ENCODE measurements around the gene KCNMB2.
"Not testable (repeated sequence)": the region's sequence is repeated elsewhere in the genome, so short reads cannot be mapped to it uniquely, and the experiment has no call there.

Gene KCNMB2

GRCh38 chr3:178856804-178857203 lies 320.6 kb downstream of the KCNMB2 start:
- Histone ChIP-seq H3K36me3 (no peaks in the 10 kb centered on the region), H3K4me1 (ENCODE audit: control insufficient read depth in 1 of 2, insufficient read depth in 1 of 2, low read depth in 1 of 2, low read length in 1 of 2) (no peaks in the 10 kb centered on the region), H3K27ac (no peak overlapping the region), H3K9me3 (no peaks in the 10 kb centered on the region), H3K27me3 (no peaks in the 10 kb centered on the region), H3K4me3 (ENCODE audit: low read depth in 1 of 2, low read length in 1 of 2) (no peak overlapping the region)
- TF ChIP-seq CTCF (IDR thresholded peaks at IDR 0.05) = no peak

- no peak overlapping the region for H3K4me3 ChIP-seq (ENCODE audit: low read depth in 1 of 2, low read length in 1 of 2)
- no peaks in the 10 kb centered on the region for H3K9me3 ChIP-seq
- no peaks in the 10 kb centered on the region for H3K27me3 ChIP-seq
- TF ChIP-seq CTCF (IDR thresholded peaks at IDR 0.05) = no peak
- H3K27ac ChIP-seq = no peak overlapping the region
- no peaks in the 10 kb centered on the region for H3K4me1 ChIP-seq (ENCODE audit: control insufficient read depth in 1 of 2, insufficient read depth in 1 of 2, low read depth in 1 of 2, low read length in 1 of 2)
- no peaks in the 10 kb centered on the region for H3K36me3 ChIP-seq
These were observed 323.1 kb downstream of the KCNMB2 start for GRCh38 chr3:178859386-178859785.

GRCh38 chr3:178859900-178860436 lies 323.7 kb downstream of the KCNMB2 start:
- H3K27ac ChIP-seq; H3K9me3 ChIP-seq; H3K4me3 ChIP-seq (ENCODE audit: low read depth in 1 of 2, low read length in 1 of 2); H3K36me3 ChIP-seq; H3K27me3 ChIP-seq; H3K4me1 ChIP-seq (ENCODE audit: control insufficient read depth in 1 of 2, insufficient read depth in 1 of 2, low read depth in 1 of 2, low read length in 1 of 2): not testable (repeated sequence)

GRCh38 chr3:178868681-178869080 lies 332.4 kb downstream of the KCNMB2 start:
- no peaks in the 10 kb centered on the region for H3K9me3 ChIP-seq
- H3K4me1 ChIP-seq (ENCODE audit: control insufficient read depth in 1 of 2, insufficient read depth in 1 of 2, low read depth in 1 of 2, low read length in 1 of 2) = no peaks in the 10 kb centered on the region
- H3K36me3 ChIP-seq = no peaks in the 10 kb centered on the region
- TF ChIP-seq CTCF (IDR thresholded peaks at IDR 0.05) = no peak
- no peaks in the 10 kb centered on the region for H3K27me3 ChIP-seq
- no peak overlapping the region for H3K27ac ChIP-seq
- H3K4me3 ChIP-seq (ENCODE audit: low read depth in 1 of 2, low read length in 1 of 2) = no peak overlapping the region

GRCh38 chr3:178870085-178870484 lies 333.8 kb downstream of the KCNMB2 start:
- no peak overlapping the region for H3K4me3 ChIP-seq (ENCODE audit: low read depth in 1 of 2, low read length in 1 of 2)
- no peaks in the 10 kb centered on the region for H3K27me3 ChIP-seq
- no peak overlapping the region for H3K27ac ChIP-seq
- H3K36me3 ChIP-seq = no peaks in the 10 kb centered on the region
- H3K9me3 ChIP-seq = no peaks in the 10 kb centered on the region
- no peaks in the 10 kb centered on the region for H3K4me1 ChIP-seq (ENCODE audit: control insufficient read depth in 1 of 2, insufficient read depth in 1 of 2, low read depth in 1 of 2, low read length in 1 of 2)
- TF ChIP-seq CTCF (IDR thresholded peaks at IDR 0.05) = no peak

- Histone ChIP-seq H3K4me1 (ENCODE audit: control insufficient read depth in 1 of 2, insufficient read depth in 1 of 2, low read depth in 1 of 2, low read length in 1 of 2) (no peaks in the 10 kb centered on the region), H3K27ac (no peak overlapping the region), H3K9me3 (no peaks in the 10 kb centered on the region), H3K4me3 (ENCODE audit: low read depth in 1 of 2, low read length in 1 of 2) (no peak overlapping the region), H3K36me3 (no peaks in the 10 kb centered on the region), H3K27me3 (no peaks in the 10 kb centered on the region)
- no peak for TF ChIP-seq CTCF (IDR thresholded peaks at IDR 0.05)
These were observed 338.9 kb downstream of the KCNMB2 start for GRCh38 chr3:178875157-178875556.
